NCI-H1105 treated with DMSO at 0.1 percent for 48 hours (cell line): Measurements from ENCODE around the gene RGS11.
A peak's percentile ranks its signal among the peaks of the same experiment; 100 is the strongest.
"Not testable (repeated sequence)": the region's sequence is repeated elsewhere in the genome, so short reads cannot be mapped to it uniquely, and the experiment has no call there.

Experiments used
- DNase-seq: peaks from one replicate; lab custom pipeline; 2025; lab: John Stamatoyannopoulos, UW

The RGS11 gene

DNA sequence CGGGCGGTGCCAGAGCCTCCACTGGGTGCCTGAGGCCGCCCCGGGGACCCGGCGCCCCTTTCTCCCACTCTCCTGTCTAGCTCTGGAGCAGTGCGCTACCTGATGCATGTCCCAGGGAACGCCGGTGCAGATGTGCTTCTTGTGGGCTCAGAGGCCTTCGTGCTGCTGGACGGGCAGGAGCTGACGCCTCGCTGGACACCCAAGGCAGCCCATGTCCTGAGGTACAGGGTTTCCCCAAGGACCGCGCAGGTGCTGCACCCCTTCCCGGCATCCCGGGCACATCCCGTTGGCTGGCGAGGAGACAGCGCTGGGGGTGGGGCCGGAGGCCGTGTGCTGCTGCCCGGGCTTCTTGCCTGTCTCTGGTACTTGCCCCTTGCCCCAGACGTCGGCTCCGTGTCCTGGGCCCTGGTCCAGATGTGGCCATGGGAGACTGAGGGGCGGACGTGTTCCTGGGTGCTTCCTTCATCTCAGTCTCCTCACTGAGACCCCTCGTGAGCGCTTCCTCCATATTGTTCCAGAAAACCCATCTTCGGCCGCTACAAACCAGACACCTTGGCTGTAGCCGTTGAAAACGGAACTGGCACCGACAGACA, 12.5 kb downstream of the RGS11 start:
- DNase-seq, result no peak

GRCh38 chr16:262121-262745, 13.5 kb downstream of the RGS11 start:
- DNase-seq, result no peak

DNA sequence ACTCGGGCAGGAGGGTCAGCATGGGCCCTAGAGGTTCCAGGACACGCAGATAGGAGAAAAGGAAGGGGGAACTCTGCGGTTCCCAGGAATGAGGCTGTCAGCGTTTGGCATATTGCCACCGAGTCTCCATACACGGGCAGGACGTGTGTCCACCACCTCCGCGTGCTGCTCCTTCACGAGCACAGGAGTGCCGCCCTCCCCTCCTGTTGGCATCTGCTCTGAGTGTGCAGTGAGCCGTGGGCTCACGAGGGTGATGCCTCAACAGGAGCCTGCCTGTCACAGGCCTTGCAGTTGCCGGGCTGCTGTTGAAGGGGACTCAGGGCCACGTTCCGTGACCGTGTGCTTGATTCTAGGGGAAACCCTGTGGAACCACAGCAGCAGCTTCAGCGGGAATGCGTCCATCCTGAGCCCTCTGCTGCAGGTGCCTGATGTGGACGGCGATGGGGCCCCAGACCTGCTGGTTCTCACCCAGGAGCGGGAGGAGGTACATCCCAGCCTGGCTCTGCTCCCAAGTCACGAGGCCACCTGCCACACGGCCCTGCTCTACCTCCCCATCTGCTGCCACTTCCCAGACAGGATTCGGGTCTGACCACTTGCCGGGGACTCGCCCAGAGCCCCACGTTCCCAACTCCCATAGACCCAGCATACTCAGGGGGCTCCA, 14.6 kb downstream of the RGS11 start:
- no peak for DNase-seq

DNA sequence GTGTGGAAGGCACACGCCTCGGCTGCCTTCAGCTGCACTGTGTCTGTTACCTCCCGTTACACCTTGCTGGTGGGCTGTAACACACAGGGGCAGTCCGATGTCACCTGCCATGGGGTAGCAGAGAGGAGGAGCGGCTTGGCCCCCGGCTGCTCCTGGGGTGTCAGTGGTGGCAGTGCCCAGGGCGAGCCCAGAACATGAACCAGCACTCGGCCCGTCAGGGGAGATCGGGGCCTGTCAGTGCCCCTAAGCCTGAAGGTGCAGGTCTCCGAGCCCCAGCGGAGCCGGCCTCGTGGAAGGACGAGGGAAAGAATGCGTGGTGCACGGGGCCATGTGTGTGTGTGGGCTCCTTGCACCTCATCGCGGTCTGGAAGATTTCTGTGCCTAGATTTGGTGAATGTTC, 15.4 kb downstream of the RGS11 start:
- DNase-seq, result no peak

DNA sequence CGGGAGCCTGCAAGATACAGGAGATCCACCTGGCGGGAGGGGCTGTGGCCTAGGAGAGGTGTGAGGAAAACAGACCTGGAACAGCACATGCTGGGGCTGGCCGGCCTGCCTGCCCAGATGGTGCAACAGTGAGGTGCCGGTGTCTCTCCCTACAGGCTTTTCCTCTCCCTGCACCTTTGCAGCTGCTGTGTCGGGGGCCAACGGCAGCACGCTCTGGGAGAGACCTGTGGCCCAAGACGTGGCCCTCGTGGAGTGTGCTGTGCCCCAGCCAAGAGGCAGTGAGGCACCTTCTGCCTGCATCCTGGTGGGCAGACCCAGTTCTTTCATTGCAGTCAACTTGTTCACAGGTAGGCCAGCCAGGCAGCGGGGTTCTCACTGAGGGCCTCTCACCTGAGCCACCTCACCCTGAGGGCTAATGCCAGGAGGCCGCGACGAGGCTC, 15.9 kb downstream of the RGS11 start:
- DNase-seq, result no peak

DNA sequence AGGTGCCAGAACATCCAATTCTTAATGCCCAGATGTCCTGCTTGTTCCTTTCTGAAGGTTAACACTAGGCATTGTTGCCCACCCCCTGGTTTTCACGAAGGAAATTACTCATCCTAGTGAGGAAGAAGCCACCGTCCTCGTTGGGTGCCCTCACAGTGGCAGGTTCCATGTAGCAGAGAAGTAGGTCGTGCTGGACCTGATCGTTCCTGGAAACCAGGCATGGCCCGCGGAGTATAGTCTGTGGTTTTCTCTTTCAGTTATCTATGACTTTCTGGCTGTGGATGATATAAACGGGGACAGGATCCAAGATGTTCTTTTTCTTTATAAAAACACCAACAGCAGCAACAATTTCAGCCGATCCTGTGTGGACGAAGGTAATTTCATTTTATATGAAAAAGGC, 16.5 kb downstream of the RGS11 start:
- DNase-seq, result no peak

GRCh38 chr16:258091-258490, 17.7 kb downstream of the RGS11 start:
- DNase-seq, result not testable (repeated sequence)

DNA sequence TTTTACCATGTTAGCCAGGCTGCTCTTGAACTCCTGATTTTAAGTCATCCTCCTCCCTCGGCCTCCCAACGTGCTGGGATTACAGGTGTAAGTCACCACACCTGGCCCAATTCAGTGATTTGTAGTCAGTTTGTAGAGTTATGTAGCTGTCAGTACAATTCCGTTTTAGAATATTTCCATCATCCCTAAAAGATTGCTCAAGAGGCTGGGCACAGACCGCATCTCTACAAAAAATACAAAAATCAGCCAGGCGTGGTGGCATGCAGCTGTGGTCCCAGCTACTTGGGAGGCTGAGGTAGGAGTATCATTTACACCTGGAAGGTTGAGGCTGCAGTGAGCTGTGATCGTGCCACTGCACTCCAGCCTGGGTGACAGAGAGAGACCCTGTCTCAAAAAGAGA, 20.6 kb downstream of the RGS11 start:
- no peak for DNase-seq

DNA sequence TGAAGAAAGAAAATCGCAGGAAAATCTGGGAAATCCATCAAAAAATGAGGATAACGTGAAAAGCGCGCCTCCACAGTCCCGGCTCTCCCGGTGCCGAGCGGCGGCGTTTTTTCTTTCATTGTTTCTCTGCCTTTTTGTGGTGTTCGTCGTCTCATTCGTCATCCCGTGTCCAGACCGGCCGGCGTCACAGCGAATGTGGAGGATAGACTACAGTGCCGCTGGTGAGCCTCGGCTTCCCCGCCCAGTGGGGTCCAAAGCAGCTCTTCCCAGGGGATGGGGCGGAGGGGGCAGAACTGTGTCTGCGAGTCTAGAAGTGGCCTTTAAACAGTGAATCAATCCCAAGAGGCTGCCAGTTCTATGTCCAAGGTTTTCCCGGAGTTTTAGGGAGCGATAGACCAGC, 21.3 kb downstream of the RGS11 start:
- no peak for DNase-seq

DNA sequence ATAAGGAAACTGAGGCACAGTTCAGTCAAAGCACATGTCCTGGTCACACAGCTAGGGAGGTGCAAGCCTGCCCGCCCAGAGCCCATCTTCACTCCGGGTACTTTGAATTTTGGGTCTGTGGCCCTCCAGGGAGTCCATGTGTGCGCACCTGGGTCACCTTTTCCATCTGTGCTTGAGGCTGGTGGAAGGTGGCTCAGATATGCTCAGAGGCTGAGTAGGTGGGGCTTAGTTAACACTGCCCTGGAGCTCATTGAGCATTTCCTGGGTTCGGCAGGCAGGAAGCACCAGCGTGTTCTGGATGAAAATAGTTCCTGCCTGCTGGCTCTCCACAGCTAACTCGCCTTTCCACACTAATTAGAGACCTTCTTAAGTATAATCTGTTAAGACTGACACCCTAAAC, 21.9 kb downstream of the RGS11 start:
- DNase-seq, result no peak

- no peak for DNase-seq
Measured at GRCh38 chr16:252366-253337, 23.1 kb downstream of the RGS11 start.

DNA sequence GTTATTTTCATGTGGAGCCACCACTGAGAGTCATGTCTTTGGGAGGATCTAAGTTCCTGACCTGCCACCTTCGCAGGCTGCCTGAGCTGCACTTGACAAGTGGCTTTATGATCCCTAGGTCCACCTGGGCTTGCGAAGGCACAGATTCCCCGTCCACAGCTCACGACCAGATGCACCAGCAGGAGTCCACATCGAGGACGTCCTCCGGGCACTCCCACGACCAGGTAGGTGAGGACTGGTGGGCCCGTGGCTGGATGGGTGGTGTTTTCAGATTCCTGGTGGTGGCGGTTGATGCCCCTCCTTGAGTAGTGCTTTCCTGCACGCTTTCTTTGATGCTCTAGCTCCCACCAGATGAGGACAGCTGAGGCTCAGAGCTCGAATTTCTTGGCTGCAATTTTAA, 26.3 kb downstream of the RGS11 start:
- DNase-seq, result no peak

- DNase-seq, result no peak
Measured at GRCh38 chr16:247027-247426, 28.7 kb downstream of the RGS11 start.

GRCh38 chr16:245105-245504, 30.6 kb downstream of the RGS11 start:
- no peak for DNase-seq

DNA sequence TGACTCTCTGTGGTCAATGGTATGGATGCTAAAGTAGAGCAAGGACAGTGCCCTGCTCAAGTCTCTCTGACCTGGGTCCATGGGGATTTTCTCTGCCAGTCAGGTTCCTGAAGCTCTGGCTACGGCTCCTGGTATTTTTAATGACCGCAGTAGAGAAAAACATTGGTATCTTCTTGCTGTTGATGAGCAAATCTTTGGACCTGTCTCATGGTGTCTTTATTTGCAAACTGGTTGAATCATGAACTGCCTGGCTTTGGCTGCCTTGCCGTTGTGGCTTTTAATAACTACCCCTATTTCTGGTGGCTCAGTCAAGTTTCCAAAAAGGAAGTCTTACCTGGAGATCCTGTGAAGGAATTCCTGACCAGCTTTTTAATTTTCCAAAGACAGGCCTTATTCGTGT, 32.4 kb downstream of the RGS11 start:
- no peak for DNase-seq

- DNase-seq, result no peak
Measured at GRCh38 chr16:242281-242680, 33.5 kb downstream of the RGS11 start.

GRCh38 chr16:240559-240958, 35.2 kb downstream of the RGS11 start:
- no peak for DNase-seq

- no peak for DNase-seq
Measured at GRCh38 chr16:239948-240277, 35.8 kb downstream of the RGS11 start.

DNA sequence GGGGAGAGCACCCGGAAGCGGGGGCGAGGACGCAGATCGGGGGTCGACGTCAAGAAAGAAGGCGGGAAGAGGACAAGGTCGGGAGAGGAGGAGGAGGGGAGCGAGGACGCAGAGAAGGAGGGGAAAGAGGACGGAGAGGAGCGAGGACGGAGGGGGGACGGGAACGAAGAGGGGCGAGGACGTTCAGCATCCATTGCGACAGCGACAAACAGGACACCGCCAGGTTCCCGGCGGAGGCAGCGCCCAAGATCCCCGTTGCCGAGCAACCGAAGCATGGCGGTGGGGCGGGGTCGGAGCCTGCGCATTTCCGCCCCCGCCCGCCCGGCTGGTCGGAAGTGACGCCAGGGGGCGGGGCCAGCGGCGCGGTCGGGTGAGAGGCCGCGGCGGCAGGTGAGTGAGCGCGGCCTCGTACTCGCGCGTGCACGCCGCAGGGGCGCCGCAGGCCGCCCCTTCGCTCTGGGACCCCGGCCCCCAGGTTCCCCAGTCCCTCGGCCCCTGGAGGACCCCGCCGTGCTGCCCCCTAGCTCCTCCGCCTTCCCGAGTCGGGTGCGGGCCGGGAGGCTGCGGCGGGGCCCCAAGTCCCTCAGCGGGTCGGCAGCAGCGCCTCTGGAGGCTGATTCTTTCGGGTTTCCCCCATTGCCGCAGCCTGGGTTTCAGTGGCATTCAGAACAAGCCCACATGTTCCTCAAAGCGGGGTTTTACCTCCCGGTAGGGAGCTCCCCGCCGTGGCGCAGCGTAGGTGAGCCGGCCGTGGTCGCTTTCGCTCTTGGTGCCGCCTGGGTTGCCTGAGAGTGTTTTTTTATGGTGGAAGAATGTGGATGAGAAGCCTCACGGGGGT, 41.1 kb downstream of the RGS11 start, which contains the start of gene FAM234A:
FAM234A (plus strand) TSS at position 354 of the 838 bp plus-strand sequence. CDS start 19,593 bp downstream, outside the sequence.
- peak; percentile 80 for DNase-seq

- DNase-seq, result no peak
Measured at GRCh38 chr16:230949-231348, 44.8 kb downstream of the RGS11 start.

GRCh38 chr16:230351-230750, 45.4 kb downstream of the RGS11 start:
- DNase-seq, result not testable (repeated sequence)
